ENCODE measurements around the gene FOXO3.
A peak's percentile ranks its signal among the peaks of the same experiment; 100 is the strongest.

Gene FOXO3

GRCh38 chr6:108650781-108651180 is 90.1 kb downstream of the FOXO3 start:
- H3K9me3 ChIP-seq, result no peaks in the 10 kb centered on the region
- H3K4me3 ChIP-seq (ENCODE audit: low read depth in 1 of 2, low read length in 1 of 2), result peak overlapping the region in 1 of 2 experiments; percentile 41
- H3K27ac ChIP-seq, result peak overlapping the region; percentile 81
- no peaks in the 10 kb centered on the region for H3K27me3 ChIP-seq
- TF ChIP-seq CTCF (IDR thresholded peaks at IDR 0.05), result no peak
- H3K36me3 ChIP-seq, result no peaks in the 10 kb centered on the region
- H3K4me1 ChIP-seq (ENCODE audit: control insufficient read depth in 1 of 2, insufficient read depth in 1 of 2, low read depth in 1 of 2, low read length in 1 of 2), result peaks cover 81 to 94% of the 10 kb centered on the region in 2 experiments

GRCh38 chr6:108651340-108652227 is 90.9 kb downstream of the FOXO3 start:
- TF ChIP-seq CTCF (IDR thresholded peaks at IDR 0.05), result no peak
- Histone ChIP-seq H3K36me3 (no peaks in the 10 kb centered on the region), H3K4me1 (ENCODE audit: control insufficient read depth in 1 of 2, insufficient read depth in 1 of 2, low read depth in 1 of 2, low read length in 1 of 2) (peaks cover 79 to 87% of the 10 kb centered on the region in 2 experiments), H3K4me3 (ENCODE audit: low read depth in 1 of 2, low read length in 1 of 2) (peak overlapping the region in 1 of 2 experiments; percentile 41), H3K9me3 (no peaks in the 10 kb centered on the region), H3K27me3 (no peaks in the 10 kb centered on the region), H3K27ac (peak overlapping the region; percentile 81)

DNA sequence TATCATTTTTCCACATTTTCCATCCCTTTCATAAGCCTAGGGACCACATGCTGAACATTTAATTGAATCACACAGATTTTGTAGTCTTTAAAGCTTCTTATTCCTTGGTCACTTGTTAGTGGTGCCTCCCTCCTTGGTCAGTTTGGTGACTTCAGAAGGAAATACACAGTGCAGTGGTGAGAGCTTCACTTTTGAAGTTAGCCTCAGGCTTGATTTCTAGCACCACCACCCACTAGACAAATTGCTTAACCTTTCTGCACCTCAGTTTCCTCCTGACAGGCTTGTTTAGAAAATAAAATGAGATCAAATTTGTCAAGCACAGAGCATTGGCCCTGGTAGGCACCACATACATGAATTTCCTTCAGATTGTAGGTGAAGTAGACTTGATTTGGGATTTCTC is 91.7 kb downstream of the FOXO3 start:
- no peaks in the 10 kb centered on the region for H3K9me3 ChIP-seq
- peaks cover 72 to 79% of the 10 kb centered on the region in 2 experiments for H3K4me1 ChIP-seq (ENCODE audit: control insufficient read depth in 1 of 2, insufficient read depth in 1 of 2, low read depth in 1 of 2, low read length in 1 of 2)
- H3K36me3 ChIP-seq, result no peaks in the 10 kb centered on the region
- peak overlapping the region; percentile 81 for H3K27ac ChIP-seq
- no peak overlapping the region for H3K4me3 ChIP-seq (ENCODE audit: low read depth in 1 of 2, low read length in 1 of 2)
- no peaks in the 10 kb centered on the region for H3K27me3 ChIP-seq
- TF ChIP-seq CTCF (IDR thresholded peaks at IDR 0.05), result no peak

DNA sequence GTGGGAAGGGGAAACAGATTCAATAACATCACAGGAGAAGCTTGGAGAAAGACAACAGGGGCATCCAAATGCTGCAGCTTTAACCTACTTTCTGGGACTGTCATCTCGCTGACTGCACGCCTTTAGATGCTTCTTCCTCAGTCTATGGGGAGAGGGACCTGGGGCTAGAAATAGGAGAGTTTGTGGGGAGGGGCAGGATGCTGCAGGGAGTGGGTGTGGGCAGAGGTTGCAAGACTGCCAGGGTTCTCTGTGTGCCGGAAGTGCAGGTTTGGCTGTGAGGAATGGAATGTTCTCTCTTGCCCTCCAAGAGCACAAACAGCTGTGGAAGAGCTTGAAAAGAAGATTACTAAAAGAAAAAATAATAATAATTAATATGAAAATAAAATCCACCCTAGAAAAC is 93.2 kb downstream of the FOXO3 start:
- Histone ChIP-seq H3K4me1 (ENCODE audit: control insufficient read depth in 1 of 2, insufficient read depth in 1 of 2, low read depth in 1 of 2, low read length in 1 of 2) (peaks cover 56 to 64% of the 10 kb centered on the region in 2 experiments), H3K27ac (peak overlapping the region; percentile 81), H3K9me3 (no peaks in the 10 kb centered on the region), H3K4me3 (ENCODE audit: low read depth in 1 of 2, low read length in 1 of 2) (peak overlapping the region in 1 of 2 experiments; percentile 16), H3K36me3 (no peaks in the 10 kb centered on the region), H3K27me3 (no peaks in the 10 kb centered on the region)
- no peak for TF ChIP-seq CTCF (IDR thresholded peaks at IDR 0.05)

DNA sequence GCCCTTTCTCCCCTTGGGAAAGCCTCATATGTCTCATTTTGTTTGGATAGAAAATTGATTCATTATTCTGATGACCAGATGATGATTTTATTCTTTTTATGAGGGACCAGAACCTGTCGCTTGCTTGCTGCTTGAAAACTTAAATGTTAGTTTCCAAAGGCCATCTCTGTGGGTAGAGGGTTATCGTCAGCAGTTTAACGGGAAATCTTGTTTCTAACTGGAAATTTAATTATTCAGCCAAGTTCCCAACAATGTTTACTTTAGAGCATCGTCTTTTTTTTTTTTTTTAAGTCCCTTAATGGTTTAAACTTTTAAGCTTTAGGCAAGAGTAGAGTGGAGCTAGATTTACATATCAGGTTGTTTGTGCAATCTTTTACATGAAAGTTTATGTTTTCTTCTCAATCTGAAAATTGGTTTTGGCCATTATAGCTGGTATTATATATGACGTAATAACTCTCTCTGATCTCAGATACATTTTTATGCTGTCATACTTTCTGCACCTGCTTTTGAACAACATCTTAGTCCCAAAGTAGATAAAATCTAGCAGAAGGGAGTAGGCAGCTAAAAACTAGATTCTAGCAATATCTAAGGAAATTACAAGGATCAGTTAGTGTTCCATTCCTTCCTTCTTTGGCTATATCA is 93.9 kb downstream of the FOXO3 start:
- Histone ChIP-seq H3K27ac (peak overlapping the region; percentile 81), H3K4me1 (ENCODE audit: control insufficient read depth in 1 of 2, insufficient read depth in 1 of 2, low read depth in 1 of 2, low read length in 1 of 2) (peaks cover 49 to 57% of the 10 kb centered on the region in 2 experiments)

More for the DNA sequence above, 93.9 kb downstream of the FOXO3 start:
- TF ChIP-seq CTCF (IDR thresholded peaks at IDR 0.05), result no peak
- no peak overlapping the region for H3K4me3 ChIP-seq (ENCODE audit: low read depth in 1 of 2, low read length in 1 of 2)
- no peaks in the 10 kb centered on the region for H3K36me3 ChIP-seq
- no peaks in the 10 kb centered on the region for H3K27me3 ChIP-seq
- H3K9me3 ChIP-seq, result no peaks in the 10 kb centered on the region

All from neutrophil (primary cell).